H1 (cell line): ENCODE results near the gene SHC3. TPM values are rescaled to one million over a fixed set of nuclear protein-coding genes. Genes with fewer than 3 reads are reported as not detected.

ENCODE experiments used
- CTBP2 ChIP-seq: IDR thresholded peaks from 2 replicates; pipeline ENCODE4 v1.7.0; 2011; ENCODE audit warnings: borderline replicate concordance, mild to moderate bottlenecking, moderate library complexity, mixed read lengths, low read length; ENCODE audit not compliant: insufficient read depth, insufficient read length
- HDAC2 ChIP-seq, 2 experiments: fragments of 300-600 bp in 1 of 2; sonication (generic) in 1 of 2; IDR thresholded peaks; 2 replicates each; pipeline ENCODE4 v1.6.1; 2011 to 2012; ENCODE audit warnings: low read depth in 2 of 2, low read length in 2 of 2, mild to moderate bottlenecking in 2 of 2, moderate library complexity in 2 of 2, borderline replicate concordance in 1 of 2, inconsistent platforms in 1 of 2
- SAP30 ChIP-seq: fragments of 300-600 bp; sonication (generic); IDR thresholded peaks from 2 replicates; pipeline ENCODE4 v1.7.1; 2012; ENCODE audit warnings: low read length, moderate library complexity, mild to moderate bottlenecking, inconsistent platforms; ENCODE audit not compliant: insufficient read depth, insufficient replicate concordance
- SIRT6 ChIP-seq: IDR thresholded peaks from one replicate; pipeline ENCODE4 v1.7.1; 2012; ENCODE audit warnings: low read length, inconsistent platforms
- SIX5 ChIP-seq: IDR thresholded peaks from 2 replicates; pipeline ENCODE4 v1.6.1; 2011; ENCODE audit warnings: mild to moderate bottlenecking, low read depth, low read length
- TBP ChIP-seq: IDR thresholded peaks from 2 replicates; pipeline ENCODE4 v1.6.1; 2011; ENCODE audit warnings: low read depth, low read length, improper control_type of control experiment
- USF2 ChIP-seq: IDR thresholded peaks from 2 replicates; pipeline ENCODE4 v1.6.1; 2011; ENCODE audit warnings: low read length, improper control_type of control experiment
- polyA plus RNA-seq, 7 experiments: library from polyadenylated mRNA; depleted of rRNA in 3 of 7; stranded (reverse) in 5 of 7; unstranded in 2 of 7; fragments of >200 nt in 5 of 7; fragments of 200-250 nt in 2 of 7; gene quantifications; 1 replicate in 5 of 7; 2 replicates in 1 of 7; 4 replicates in 1 of 7; pipeline versions ENCODE4 v1.2.1 to v1.2.3, GENCODE V29; 2011 to 2013; ENCODE audit warnings: missing spikeins in 2 of 7, mixed read lengths in 2 of 7
- total RNA-seq: library from RNA; stranded (reverse); fragmentation: NEBNext Ultra II Directional; extraction: Animal tissue kit (Norgen Biotek cat#: 25700); gene quantifications from 2 replicates; pipeline ENCODE4 v1.2.1, GENCODE V29; 2021

SHC3 gene
- total and polyA plus RNA-seq, 2 of the 8 experiments (the other 6 are each of a cell fraction or from before 2014, with no cell fraction given): 1.4 to 7.1 TPM

- TF ChIP-seq USF2 (no peak), SAP30 (no peak), CTBP2 (no peak), SIX5 (no peak), HDAC2 (IDR thresholded peaks at IDR 0.05; ENCODE audit: borderline replicate concordance in 1 of 2, low read depth in 2 of 2, low read length in 2 of 2) (no peak), TBP (no peak), SIRT6 (no peak)
These were observed 177.4 kb downstream of the SHC3 start (continued) for GRCh38 chr9:89000973-89001916.
